CD8-positive, alpha-beta memory T cell (primary cell): ENCODE results near the gene NOP9. TPM values are rescaled to one million over a fixed set of nuclear protein-coding genes. Genes with fewer than 3 reads are reported as not detected.
"Not testable (repeated sequence)": the region's sequence is repeated elsewhere in the genome, so short reads cannot be mapped to it uniquely, and the experiment has no call there.

ENCODE experiments used
- CTCF ChIA-PET: fragments of 350-600 bp; sonication (Branson Sonifier 250); formaldehyde crosslinking; loops from one replicate; lab custom pipeline; 2021; ENCODE audit warnings: antibody characterized with exemption; lab: Charles Lee
- POLR2A ChIA-PET: fragments of 350-600 bp; sonication (Branson Sonifier 250); formaldehyde crosslinking; loops from one replicate; lab custom pipeline; 2021; ENCODE audit warnings: antibody characterized with exemption; lab: Charles Lee
- DNase-seq, 5 donors: peaks; one replicate each; pipeline versions ENCODE4 v3.0.0 to v3.0.0-alpha.2; 2020 to 2022; ENCODE audit warnings: mixed read lengths in 1 of 5
- H3K27ac ChIP-seq: one replicate; pipeline ENCODE4 v1.7.0; 2013; ENCODE audit warnings: low read depth, mild to moderate bottlenecking, low read length, moderate library complexity
- H3K27me3 ChIP-seq: 2 replicates; pipeline ENCODE4 v1.7.0; 2013; ENCODE audit warnings: low read length, mild to moderate bottlenecking; ENCODE audit not compliant: insufficient read depth, poor library complexity, severe bottlenecking
- H3K36me3 ChIP-seq: 2 replicates; pipeline ENCODE4 v1.7.0; 2013; ENCODE audit warnings: mild to moderate bottlenecking, low read length, moderate library complexity; ENCODE audit not compliant: insufficient read depth
- H3K4me1 ChIP-seq: 2 replicates; pipeline ENCODE4 v1.7.0; 2013; ENCODE audit warnings: mild to moderate bottlenecking, low read length, moderate library complexity; ENCODE audit not compliant: insufficient read depth
- H3K4me3 ChIP-seq: 2 replicates; pipeline ENCODE4 v1.7.0; 2013; ENCODE audit warnings: mild to moderate bottlenecking, low read length
- H3K9me3 ChIP-seq: 2 replicates; pipeline ENCODE4 v1.7.0; 2013; ENCODE audit warnings: mild to moderate bottlenecking, low read length
- H3K27ac Mint-ChIP-seq, 8 donors: one replicate each; pipeline ENCODE4 v1.8.0; 2020 to 2021; ENCODE audit warnings: mixed read lengths in 8 of 8, mild to moderate bottlenecking in 6 of 8, inconsistent platforms in 3 of 8, moderate library complexity in 3 of 8
- H3K27me3 Mint-ChIP-seq, 2 donors: one replicate each; pipeline ENCODE4 v1.8.0; 2020 to 2021; ENCODE audit warnings: mixed read lengths in 2 of 2, mild to moderate bottlenecking in 1 of 2, moderate library complexity in 1 of 2
- H3K36me3 Mint-ChIP-seq, 3 donors: one replicate each; pipeline ENCODE4 v1.8.0; 2020 to 2021; ENCODE audit warnings: mixed read lengths in 3 of 3, inconsistent platforms in 1 of 3, mild to moderate bottlenecking in 1 of 3
- H3K4me1 Mint-ChIP-seq, 3 donors: one replicate each; pipeline ENCODE4 v1.8.0; 2020 to 2021; ENCODE audit warnings: mixed read lengths in 3 of 3, inconsistent platforms in 1 of 3, mild to moderate bottlenecking in 1 of 3
- H3K4me3 Mint-ChIP-seq, 7 donors: one replicate each; pipeline ENCODE4 v1.8.0; 2020 to 2021; ENCODE audit warnings: mixed read lengths in 7 of 7, mild to moderate bottlenecking in 6 of 7, moderate library complexity in 4 of 7, inconsistent platforms in 2 of 7
- H3K9me3 Mint-ChIP-seq, 5 donors: one replicate each; pipeline ENCODE4 v1.8.0; 2020 to 2022; ENCODE audit warnings: mixed read lengths in 5 of 5, mild to moderate bottlenecking in 3 of 5, moderate library complexity in 2 of 5, inconsistent platforms in 1 of 5
- polyA plus RNA-seq: library from polyadenylated mRNA; unstranded; fragments of 300-500 nt; fragmentation: Illumina TruSeq; gene quantifications from one replicate; pipeline ENCODE4 v1.2.3, GENCODE V29; 2021
- total RNA-seq, 2 experiments: library from RNA; stranded (reverse); gene quantifications; one replicate each; pipeline ENCODE4 v1.2.3, GENCODE V29; 2021

The NOP9 gene
- total and polyA plus RNA-seq, 3 experiments from 2014 or later, result 2.1 to 47.1 (median 44.1) TPM

- ChIA-PET POLR2A (interaction anchor here (0.6 kb wide), 1 partner anchor 12 kb away, joined by 5 read pairs; no protein-coding TSS in a partner anchor), CTCF (interaction anchor here (0.8 to 1.9 kb wide), 3 partner anchors 13 to 80 kb away, joined by 3 to 6 read pairs (median 5); no protein-coding TSS in a partner anchor)
- Mint-ChIP-seq H3K27ac (no peak overlapping the region), H3K4me1 (no peaks in the 10 kb centered on the region), H3K36me3 (no peaks in the 10 kb centered on the region), H3K4me3 (no peak overlapping the region), H3K9me3 (no peaks in the 10 kb centered on the region), H3K27me3 (peaks cover 29 to 58% of the 10 kb centered on the region in 2 donors)
- H3K27ac ChIP-seq, result no peak overlapping the region
- no peaks in the 10 kb centered on the region for H3K36me3 ChIP-seq
- DNase-seq, result no peak
- H3K4me3 ChIP-seq, result no peak overlapping the region
- peaks cover 3% of the 10 kb centered on the region for H3K27me3 ChIP-seq
- no peaks in the 10 kb centered on the region for H3K9me3 ChIP-seq
- H3K4me1 ChIP-seq, result no peaks in the 10 kb centered on the region
Measured at GRCh38 chr14:24351517-24351916, 51.9 kb downstream of the NOP9 start.

GRCh38 chr14:24353559-24354481, 54.2 kb downstream of the NOP9 start:
- Mint-ChIP-seq H3K27me3 (peaks cover 31 to 61% of the 10 kb centered on the region in 2 donors), H3K27ac (no peak overlapping the region), H3K4me1 (no peaks in the 10 kb centered on the region), H3K4me3 (no peak overlapping the region), H3K36me3 (no peaks in the 10 kb centered on the region), H3K9me3 (no peaks in the 10 kb centered on the region)
- DNase-seq, result no peak
- Histone ChIP-seq H3K9me3 (no peaks in the 10 kb centered on the region), H3K4me1 (no peaks in the 10 kb centered on the region), H3K27ac (no peak overlapping the region), H3K27me3 (peaks cover 3% of the 10 kb centered on the region), H3K36me3 (no peaks in the 10 kb centered on the region), H3K4me3 (no peak overlapping the region)
- POLR2A ChIA-PET, result no interaction called here
- CTCF ChIA-PET, result no interaction called here

- H3K4me3 ChIP-seq, H3K4me1 ChIP-seq, H3K27ac ChIP-seq, H3K36me3 Mint-ChIP-seq, H3K9me3 ChIP-seq, H3K4me3 Mint-ChIP-seq, H3K9me3 Mint-ChIP-seq, CTCF ChIA-PET, H3K4me1 Mint-ChIP-seq, H3K27me3 ChIP-seq, H3K27ac Mint-ChIP-seq, H3K36me3 ChIP-seq, DNase-seq: not testable (repeated sequence)
- peaks cover 32 to 60% of the 10 kb centered on the region in 2 donors for H3K27me3 Mint-ChIP-seq
- POLR2A ChIA-PET, result interaction anchor here (0.7 kb wide), 1 partner anchor 108 kb away, joined by 4 read pairs; no protein-coding TSS in a partner anchor
Measured at GRCh38 chr14:24354482-24354825, 54.8 kb downstream of the NOP9 start.

GRCh38 chr14:24355009-24355408, 55.4 kb downstream of the NOP9 start:
- H3K27ac Mint-ChIP-seq, result no peak overlapping the region
- H3K4me3 Mint-ChIP-seq, result no peak overlapping the region
- peaks cover 0 to 3% (median 3%) of the 10 kb centered on the region in 5 donors for H3K9me3 Mint-ChIP-seq
- ChIA-PET CTCF (no interaction called here), POLR2A (interaction anchor here (0.7 kb wide), 1 partner anchor 108 kb away, joined by 4 read pairs; no protein-coding TSS in a partner anchor)
- Histone ChIP-seq H3K27me3 (peaks cover 9% of the 10 kb centered on the region), H3K4me1 (no peaks in the 10 kb centered on the region), H3K9me3 (no peaks in the 10 kb centered on the region), H3K36me3 (no peaks in the 10 kb centered on the region), H3K27ac (no peak overlapping the region), H3K4me3 (no peak overlapping the region)
- H3K27me3 Mint-ChIP-seq, result peaks cover 33 to 60% of the 10 kb centered on the region in 2 donors
- no peaks in the 10 kb centered on the region for H3K4me1 Mint-ChIP-seq
- DNase-seq, result no peak
- no peaks in the 10 kb centered on the region for H3K36me3 Mint-ChIP-seq

GRCh38 chr14:24356208-24356607, 56.6 kb downstream of the NOP9 start:
- peaks cover 0 to 7% (median 3%) of the 10 kb centered on the region in 3 donors for H3K36me3 Mint-ChIP-seq
- no peaks in the 10 kb centered on the region for H3K4me1 Mint-ChIP-seq
- H3K9me3 Mint-ChIP-seq, result peaks cover 3 to 10% (median 8%) of the 10 kb centered on the region in 5 donors
- H3K4me1 ChIP-seq, result no peaks in the 10 kb centered on the region
- CTCF ChIA-PET, result interaction anchor here (1.3 kb wide), 1 partner anchor 23 kb away, joined by 3 read pairs; no protein-coding TSS in a partner anchor
- POLR2A ChIA-PET, result no interaction called here
- no peak overlapping the region for H3K27ac Mint-ChIP-seq
- no peak overlapping the region for H3K4me3 Mint-ChIP-seq
- DNase-seq, result no peak
- H3K27ac ChIP-seq, result no peak overlapping the region
- H3K27me3 ChIP-seq, result peaks cover 9% of the 10 kb centered on the region
- no peaks in the 10 kb centered on the region for H3K36me3 ChIP-seq
- peaks cover 34 to 55% of the 10 kb centered on the region in 2 donors for H3K27me3 Mint-ChIP-seq
- no peaks in the 10 kb centered on the region for H3K9me3 ChIP-seq
- H3K4me3 ChIP-seq, result no peak overlapping the region

Other genes starting within 250 kb of the NOP9 start
Only the 30 nearest of the 34 such genes appear.
- gene DCAF11, start 185.1 kb upstream of the NOP9 start, total RNA-seq, result 10 to 100 TPM; 69.0 to 72.4 TPM
- gene DCAF11, start 185.1 kb upstream of the NOP9 start, polyA plus RNA-seq, result 83.9 TPM
- gene NRL, start 184.9 kb upstream of the NOP9 start, total RNA-seq, result 1 to 10 TPM; 1.5 to 1.6 TPM
- 1.5 TPM for gene NRL, start 184.9 kb upstream of the NOP9 start, polyA plus RNA-seq
- 1 to 10 TPM in 1 of 2 experiments, under 1 TPM in 1; 0.58 to 1.1 TPM for gene FITM1, start 169.2 kb upstream of the NOP9 start, total RNA-seq
- gene FITM1, start 169.2 kb upstream of the NOP9 start, polyA plus RNA-seq, result not detected
- gene PSME1, start 163.7 kb upstream of the NOP9 start, total RNA-seq, result 100 to 1,000 TPM; 343 to 347 TPM
- 1,041 TPM for gene PSME1, start 163.7 kb upstream of the NOP9 start, polyA plus RNA-seq
- 10 to 100 TPM; 28.1 to 30.2 TPM for gene EMC9, start 158.3 kb upstream of the NOP9 start, total RNA-seq
- gene EMC9, start 158.3 kb upstream of the NOP9 start, polyA plus RNA-seq, result 15.0 TPM
- gene PSME2, start 153.2 kb upstream of the NOP9 start, total RNA-seq, result 100 to 1,000 TPM; 368 to 376 TPM
- gene PSME2, start 153.2 kb upstream of the NOP9 start, polyA plus RNA-seq, result 534 TPM
- gene RNF31, start 152.4 kb upstream of the NOP9 start, total RNA-seq, result 10 to 100 TPM; 85.9 TPM
- 71.5 TPM for gene RNF31, start 152.4 kb upstream of the NOP9 start, polyA plus RNA-seq
- 10 to 100 TPM; 62.0 to 68.6 TPM for gene IRF9, start 138.6 kb upstream of the NOP9 start, total RNA-seq
- gene IRF9, start 138.6 kb upstream of the NOP9 start, polyA plus RNA-seq, result 91.7 TPM
- gene REC8, start 127.8 kb upstream of the NOP9 start, total RNA-seq, result 10 to 100 TPM; 24.5 to 26.7 TPM
- 10.0 TPM for gene REC8, start 127.8 kb upstream of the NOP9 start, polyA plus RNA-seq
- 100 to 1,000 TPM; 164 to 172 TPM for gene IPO4, start 111.0 kb upstream of the NOP9 start, total RNA-seq
- gene IPO4, start 111.0 kb upstream of the NOP9 start, polyA plus RNA-seq, result 20.9 TPM
- 10 to 100 TPM; 31.3 to 34.0 TPM for gene TM9SF1, start 104.4 kb upstream of the NOP9 start, total RNA-seq
- gene TM9SF1, start 104.4 kb upstream of the NOP9 start, polyA plus RNA-seq, result 30.0 TPM
- under 1 TPM; 0.26 to 0.44 TPM for gene TSSK4, start 94.2 kb upstream of the NOP9 start, total RNA-seq
- gene TSSK4, start 94.2 kb upstream of the NOP9 start, polyA plus RNA-seq, result 1.2 TPM
- gene CHMP4A, start 86.4 kb upstream of the NOP9 start, total RNA-seq, result 10 to 100 TPM; 86.4 to 87.6 TPM
- gene CHMP4A, start 86.4 kb upstream of the NOP9 start, polyA plus RNA-seq, result 159 TPM
- 10 to 100 TPM; 15.5 to 16.2 TPM for gene MDP1, start 83.8 kb upstream of the NOP9 start, total RNA-seq
- gene MDP1, start 83.8 kb upstream of the NOP9 start, polyA plus RNA-seq, result 25.8 TPM
- 100 to 1,000 TPM; 232 to 240 TPM for gene NEDD8, start 67.5 kb upstream of the NOP9 start, total RNA-seq
- 364 TPM for gene NEDD8, start 67.5 kb upstream of the NOP9 start, polyA plus RNA-seq
- 10 to 100 TPM; 43.6 to 48.6 TPM for gene GMPR2, start 66.9 kb upstream of the NOP9 start, total RNA-seq
- gene GMPR2, start 66.9 kb upstream of the NOP9 start, polyA plus RNA-seq, result 96.8 TPM
- gene TINF2, start 57.2 kb upstream of the NOP9 start, total RNA-seq, result 100 to 1,000 TPM; 101 to 106 TPM
- gene TINF2, start 57.2 kb upstream of the NOP9 start, polyA plus RNA-seq, result 161 TPM
- 1 to 10 TPM; 3.2 to 3.7 TPM for gene TGM1, start 36.7 kb upstream of the NOP9 start, total RNA-seq
- not detected for gene TGM1, start 36.7 kb upstream of the NOP9 start, polyA plus RNA-seq
- 10 to 100 TPM; 41.0 to 41.8 TPM for gene RABGGTA, start 28.3 kb upstream of the NOP9 start, total RNA-seq
- 37.7 TPM for gene RABGGTA, start 28.3 kb upstream of the NOP9 start, polyA plus RNA-seq
- gene DHRS1, start 70 bp upstream of the NOP9 start, total RNA-seq, result 1 to 10 TPM; 9.3 to 9.8 TPM
- 34.8 TPM for gene DHRS1, start 70 bp upstream of the NOP9 start, polyA plus RNA-seq
- gene CIDEB, start 8.1 kb downstream of the NOP9 start, total RNA-seq, result 10 to 100 TPM; 12.4 to 12.7 TPM
- gene CIDEB, start 8.1 kb downstream of the NOP9 start, polyA plus RNA-seq, result 27.5 TPM
- gene LTB4R2, start 10.3 kb downstream of the NOP9 start, total RNA-seq, result 1 to 10 TPM; 8.3 to 8.7 TPM
- gene LTB4R2, start 10.3 kb downstream of the NOP9 start, polyA plus RNA-seq, result 2.6 TPM
- gene LTB4R, start 11.7 kb downstream of the NOP9 start, total RNA-seq, result 10 to 100 TPM in 1 of 2 experiments, 1 to 10 TPM in 1; 9.8 to 12.3 TPM
- 10.3 TPM for gene LTB4R, start 11.7 kb downstream of the NOP9 start, polyA plus RNA-seq
- gene ADCY4, start 35.2 kb downstream of the NOP9 start, total RNA-seq, result 1 to 10 TPM in 1 of 2 experiments, under 1 TPM in 1; 0.84 to 1.5 TPM
- 0.64 TPM for gene ADCY4, start 35.2 kb downstream of the NOP9 start, polyA plus RNA-seq
- gene RIPK3, start 40.1 kb downstream of the NOP9 start, total RNA-seq, result 10 to 100 TPM; 11.6 to 12.5 TPM
- gene RIPK3, start 40.1 kb downstream of the NOP9 start, polyA plus RNA-seq, result 15.4 TPM
- 1 to 10 TPM in 1 of 2 experiments, under 1 TPM in 1; 0.81 to 1.5 TPM for gene NFATC4, start 68.3 kb downstream of the NOP9 start, total RNA-seq
- gene NFATC4, start 68.3 kb downstream of the NOP9 start, polyA plus RNA-seq, result not detected
- under 1 TPM; 0.02 to 0.04 TPM for gene NYNRIN, start 99.2 kb downstream of the NOP9 start, total RNA-seq
- not detected for gene NYNRIN, start 99.2 kb downstream of the NOP9 start, polyA plus RNA-seq
- gene CBLN3, start 129.8 kb downstream of the NOP9 start, total RNA-seq, result 1 to 10 TPM; 7.4 to 7.7 TPM
- not detected for gene CBLN3, start 129.8 kb downstream of the NOP9 start, polyA plus RNA-seq
- gene KHNYN, start 130.1 kb downstream of the NOP9 start, total RNA-seq, result 10 to 100 TPM; 68.8 to 72.3 TPM
- gene KHNYN, start 130.1 kb downstream of the NOP9 start, polyA plus RNA-seq, result 21.1 TPM
- 10 to 100 TPM; 58.1 to 59.6 TPM for gene SDR39U1, start 142.9 kb downstream of the NOP9 start, total RNA-seq
- gene SDR39U1, start 142.9 kb downstream of the NOP9 start, polyA plus RNA-seq, result 67.7 TPM